ENCODE data around the gene DUSP3.

The DUSP3 gene

DNA sequence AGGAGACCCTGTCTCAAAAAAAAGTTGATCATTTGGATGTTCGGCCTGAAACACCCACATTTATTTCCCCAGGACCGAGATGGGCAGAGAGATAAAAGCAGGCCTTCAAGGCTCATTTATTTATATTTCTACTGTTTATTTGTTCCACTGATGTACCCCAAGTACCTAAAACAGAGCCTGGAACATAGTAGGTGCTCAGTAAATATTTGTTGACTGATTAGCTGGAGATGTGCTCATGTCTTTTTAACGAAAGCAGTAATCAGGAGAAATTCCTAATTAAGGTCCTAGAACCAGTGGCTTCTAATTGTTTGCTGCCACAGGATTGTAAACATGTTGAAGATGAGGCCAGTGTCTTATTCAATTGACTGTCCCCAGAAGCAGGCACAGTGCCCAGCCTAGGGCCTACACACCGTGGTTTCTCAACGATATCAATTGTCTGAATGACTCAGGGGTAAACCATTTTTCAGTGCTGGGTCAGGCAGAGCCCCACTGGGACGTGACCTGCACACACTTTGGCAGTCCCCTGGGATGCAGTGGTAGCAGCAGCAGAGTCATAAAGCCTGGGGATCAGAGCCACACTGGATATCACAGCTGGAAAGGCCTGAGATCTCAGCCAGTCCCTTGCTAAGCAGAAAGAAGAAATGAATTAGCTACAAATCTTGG is 54.9 kb downstream of the DUSP3 start:
- peak; percentile 86 for DNase-seq

DNA sequence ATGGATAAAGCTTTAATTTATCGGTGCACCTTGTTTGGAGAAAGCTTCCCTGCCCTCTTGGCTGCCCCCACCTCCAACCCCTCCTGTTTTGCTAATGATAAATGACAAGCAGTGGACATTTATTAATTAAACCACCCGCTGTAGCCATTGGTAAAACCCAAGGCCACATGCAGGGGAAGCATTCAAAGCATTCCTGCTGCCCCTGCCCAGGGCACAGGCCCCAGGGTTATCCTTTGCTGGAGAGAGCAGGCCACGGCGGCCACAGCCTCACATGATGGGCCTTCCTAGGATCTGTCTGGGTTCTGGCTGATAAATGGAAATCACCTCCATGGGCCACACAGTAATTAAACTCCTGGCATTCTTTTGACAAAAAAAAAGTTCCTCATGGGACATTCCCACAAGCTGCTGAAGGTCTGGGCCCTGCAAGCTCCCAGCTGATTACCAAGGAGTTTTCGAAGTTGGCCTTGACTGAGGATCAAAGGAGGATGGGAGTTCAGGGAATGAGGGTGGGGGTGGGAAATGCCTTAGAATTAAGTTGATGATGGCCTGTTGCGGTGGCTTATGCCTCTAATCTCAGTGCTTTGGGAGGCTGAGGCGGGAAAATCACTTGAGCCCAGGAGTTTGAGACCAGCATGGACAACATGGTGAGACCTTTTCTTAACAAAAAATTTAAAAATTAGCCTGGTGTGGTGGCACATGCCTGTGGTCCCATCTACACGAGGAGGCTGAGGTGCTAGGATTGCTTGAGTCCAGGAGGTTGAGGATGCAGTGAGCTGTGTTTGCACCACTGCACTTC is 55.7 kb downstream of the DUSP3 start:
- DNase-seq: no peak

DNA sequence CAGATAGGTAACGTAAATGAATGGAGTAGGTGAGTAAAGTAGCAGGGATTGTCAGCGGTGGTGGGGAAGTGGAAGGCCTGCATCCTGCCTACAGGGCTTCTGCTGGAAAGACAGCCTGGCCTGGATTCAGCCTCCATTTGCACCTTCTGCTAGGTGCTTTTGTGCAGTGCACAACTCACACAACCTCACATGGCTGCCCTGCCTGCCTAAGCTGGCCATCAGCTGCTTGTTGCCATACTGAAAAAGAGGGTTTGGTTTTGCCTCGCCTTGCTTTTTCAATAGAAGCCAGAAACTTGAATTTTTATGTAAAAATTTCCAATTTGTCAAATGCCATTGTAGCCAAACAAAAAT is 56.5 kb downstream of the DUSP3 start:
- DNase-seq: no peak

DNA sequence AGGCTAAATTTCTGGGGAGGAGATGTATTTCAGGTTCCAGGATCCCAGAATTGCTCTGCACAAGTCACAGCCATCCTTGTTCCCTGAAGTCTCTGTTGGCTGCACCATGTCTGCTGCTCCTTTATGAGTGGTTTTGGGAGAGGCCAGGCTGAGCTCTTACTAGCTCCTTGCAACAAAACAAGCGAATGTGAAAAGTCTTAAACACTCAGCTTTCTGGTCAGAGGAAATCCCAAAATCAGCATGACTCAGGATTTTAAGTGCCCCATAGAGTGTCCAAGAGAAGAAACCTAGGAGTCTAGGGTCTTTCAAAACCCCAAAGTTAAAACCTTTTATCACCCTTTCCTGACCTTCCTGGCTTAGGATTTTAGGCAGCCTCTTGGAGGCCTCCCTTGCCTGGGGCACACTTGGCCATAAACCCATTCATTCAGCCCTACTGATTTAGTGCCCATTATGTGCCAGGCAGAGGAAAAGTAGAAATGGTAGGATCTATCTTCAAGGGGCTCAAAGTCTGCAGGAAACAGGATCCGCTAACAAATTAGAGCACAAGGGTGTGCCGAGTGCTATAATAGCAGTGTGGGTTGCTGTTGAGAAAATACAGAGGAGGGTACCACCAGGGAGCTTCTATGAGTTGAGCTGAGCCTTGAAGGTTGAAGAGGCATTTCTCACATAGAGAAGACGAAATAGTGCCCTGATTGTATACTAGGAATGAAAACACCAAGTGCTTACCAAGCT is 57.1 kb downstream of the DUSP3 start:
- peak; percentile 20 for DNase-seq

DNA sequence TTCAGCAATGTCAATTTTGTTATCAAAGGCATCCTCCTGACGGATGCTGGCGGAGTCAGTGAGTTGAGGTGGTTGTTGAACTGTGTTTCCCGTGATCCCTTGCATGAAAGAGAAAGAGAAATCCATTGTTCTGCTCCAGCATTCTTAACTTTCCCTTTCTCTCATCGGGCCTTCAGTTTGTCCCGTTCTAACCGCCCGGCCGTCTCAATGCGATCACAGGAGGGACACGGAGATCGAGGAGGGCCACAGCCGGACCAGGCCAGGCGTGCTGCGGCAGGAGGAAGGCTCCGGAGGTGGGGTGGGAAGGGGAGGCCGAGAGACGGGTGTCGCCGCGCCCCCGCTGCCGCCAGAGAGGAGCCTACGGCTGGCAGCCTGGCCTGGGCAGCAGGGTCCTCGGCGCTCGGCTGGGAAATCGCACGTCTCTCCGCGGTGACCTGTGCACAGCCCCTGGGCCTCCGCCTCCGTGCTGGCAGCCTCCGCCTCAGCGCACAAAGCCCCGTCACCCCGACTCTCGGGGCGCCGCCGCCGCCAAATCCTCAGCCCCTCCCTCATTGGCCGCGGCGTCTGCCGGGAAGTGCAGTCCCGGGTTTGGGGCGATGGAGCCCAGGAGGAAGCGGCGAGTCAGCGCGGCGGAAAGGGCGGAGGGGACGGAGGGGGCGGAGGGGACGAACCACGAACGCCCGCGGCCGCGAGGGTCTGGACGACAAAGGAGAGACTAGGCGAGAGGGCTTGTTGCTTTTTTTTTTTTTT is 58.3 kb downstream of the DUSP3 start:
- DNase-seq: peak; percentile 73

DNA sequence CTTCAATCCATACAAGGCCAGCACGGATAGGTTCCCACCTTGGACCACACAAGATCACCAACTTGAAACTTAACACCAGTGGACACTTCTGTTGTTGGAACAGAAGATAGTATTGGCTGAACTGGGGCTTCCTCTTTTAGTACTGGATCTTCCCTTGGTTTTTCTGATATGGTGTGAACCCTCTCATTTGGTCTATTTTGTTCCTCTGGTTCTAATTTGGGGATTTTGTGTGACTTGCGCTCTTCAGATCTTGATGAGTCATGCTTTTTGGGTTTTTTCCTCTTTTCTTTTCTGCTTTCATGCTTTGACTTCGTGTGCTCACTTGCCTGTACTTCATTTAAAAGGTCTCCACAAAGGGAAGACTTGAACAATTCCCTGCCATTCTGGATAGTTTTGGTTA is 59.2 kb downstream of the DUSP3 start:
- DNase-seq: no peak

DNA sequence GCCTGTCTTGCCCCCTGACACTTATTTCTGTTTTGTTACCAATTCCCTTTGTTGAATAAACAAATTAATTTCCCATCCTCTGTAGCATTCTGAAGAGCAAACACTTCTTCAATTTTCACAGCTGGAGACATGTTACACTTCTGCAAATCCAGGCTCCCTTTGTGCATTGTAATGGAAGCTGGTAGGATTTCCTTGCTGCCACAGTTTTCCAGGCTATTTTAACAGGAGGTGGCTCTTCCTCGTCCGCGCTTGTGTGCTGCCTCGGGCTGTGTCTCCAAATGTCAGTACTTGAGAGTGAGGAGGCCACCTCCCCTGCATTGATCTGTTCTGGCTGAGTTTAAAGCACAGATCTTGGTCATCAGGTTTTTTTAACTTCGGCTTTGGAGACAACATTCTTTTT is 60.2 kb downstream of the DUSP3 start:
- no peak for DNase-seq

DNA sequence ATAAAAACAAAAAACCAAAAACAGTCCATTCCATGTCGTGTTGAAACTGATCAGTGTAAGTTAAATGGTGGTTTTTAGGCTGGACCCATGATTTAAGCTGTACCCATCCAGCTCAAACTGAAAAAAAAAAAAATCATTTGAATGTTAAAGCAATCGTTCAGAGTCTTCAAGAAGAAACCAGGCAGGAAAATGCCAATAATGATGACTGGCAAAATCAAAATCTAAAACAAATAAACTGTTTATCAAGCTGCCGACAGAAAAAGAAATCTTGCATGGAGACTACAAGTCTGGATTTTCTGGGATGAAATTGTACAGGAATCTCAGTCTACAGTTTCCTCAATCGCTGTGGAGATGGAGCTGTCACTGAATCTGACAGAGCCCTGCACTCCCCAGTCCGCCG is 60.9 kb downstream of the DUSP3 start:
- DNase-seq: no peak
